Activated T-helper 17 cell treated with anti-CD3 and anti-CD28 coated beads, Interleukin-2, amount 50 U/mL, for 72 hours (primary cell): ENCODE results near the gene CD81. TPM values are rescaled to one million over a fixed set of nuclear protein-coding genes. Genes with fewer than 3 reads are reported as not detected.

Experiments used
- ATAC-seq: fragments of 150-1000 bp; cut with Tn5 transposase; replicated peaks from 2 replicates; pipeline ENCODE4 v1.10.0; 2021; ENCODE audit warnings: mild to moderate bottlenecking, moderate library complexity
- H3K27ac Mint-ChIP-seq: one replicate; pipeline ENCODE4 v1.8.0; 2022; ENCODE audit warnings: mixed read lengths
- H3K27me3 Mint-ChIP-seq: one replicate; pipeline ENCODE4 v1.8.0; 2022; ENCODE audit warnings: mixed read lengths
- H3K36me3 Mint-ChIP-seq: one replicate; pipeline ENCODE4 v1.8.0; 2022; ENCODE audit warnings: low read depth, mild to moderate bottlenecking, mixed read lengths
- H3K4me1 Mint-ChIP-seq: one replicate; pipeline ENCODE4 v1.8.0; 2022; ENCODE audit warnings: mixed read lengths
- H3K4me3 Mint-ChIP-seq: one replicate; pipeline ENCODE4 v1.8.0; 2022; ENCODE audit warnings: mild to moderate bottlenecking, mixed read lengths
- H3K9me3 Mint-ChIP-seq: one replicate; pipeline ENCODE4 v1.8.0; 2022; ENCODE audit warnings: mixed read lengths
- total RNA-seq, 2 donors: library from RNA; stranded (reverse); gene quantifications; one replicate each; pipeline ENCODE4 v1.2.3, GENCODE V29; 2022

Gene CD81
- total RNA-seq, 2 donors from 2014 or later = 147 to 170 TPM

- ATAC-seq = no peak
- H3K4me1 Mint-ChIP-seq = no peaks in the 10 kb centered on the region
- H3K27ac Mint-ChIP-seq = no peak overlapping the region
- H3K9me3 Mint-ChIP-seq = no peaks in the 10 kb centered on the region
- H3K36me3 Mint-ChIP-seq = no peaks in the 10 kb centered on the region
- H3K4me3 Mint-ChIP-seq = no peak overlapping the region
- H3K27me3 Mint-ChIP-seq = no peaks in the 10 kb centered on the region
These were observed 32.0 kb downstream of the CD81 start for GRCh38 chr11:2409126-2409525.

GRCh38 chr11:2409611-2410468 is 32.7 kb downstream of the CD81 start:
- Mint-ChIP-seq H3K27me3 (no peaks in the 10 kb centered on the region), H3K27ac (no peak overlapping the region), H3K4me1 (no peaks in the 10 kb centered on the region), H3K36me3 (no peaks in the 10 kb centered on the region), H3K4me3 (no peak overlapping the region), H3K9me3 (no peaks in the 10 kb centered on the region)
- no peak for ATAC-seq

GRCh38 chr11:2410616-2411015 is 33.5 kb downstream of the CD81 start:
- Mint-ChIP-seq H3K27me3 (no peaks in the 10 kb centered on the region), H3K9me3 (no peaks in the 10 kb centered on the region), H3K4me3 (no peak overlapping the region), H3K27ac (no peak overlapping the region), H3K4me1 (no peaks in the 10 kb centered on the region), H3K36me3 (no peaks in the 10 kb centered on the region)
- ATAC-seq = no peak

GRCh38 chr11:2411446-2412305 is 34.6 kb downstream of the CD81 start:
- H3K36me3 Mint-ChIP-seq = no peaks in the 10 kb centered on the region
- no peaks in the 10 kb centered on the region for H3K9me3 Mint-ChIP-seq
- no peak overlapping the region for H3K27ac Mint-ChIP-seq
- no peaks in the 10 kb centered on the region for H3K27me3 Mint-ChIP-seq
- ATAC-seq = no peak
- H3K4me3 Mint-ChIP-seq = no peak overlapping the region
- H3K4me1 Mint-ChIP-seq = no peaks in the 10 kb centered on the region

- H3K36me3 Mint-ChIP-seq = no peaks in the 10 kb centered on the region
- no peak overlapping the region for H3K4me3 Mint-ChIP-seq
- no peak overlapping the region for H3K27ac Mint-ChIP-seq
- H3K27me3 Mint-ChIP-seq = no peaks in the 10 kb centered on the region
- ATAC-seq = no peak
- no peaks in the 10 kb centered on the region for H3K4me1 Mint-ChIP-seq
- H3K9me3 Mint-ChIP-seq = no peaks in the 10 kb centered on the region
These were observed 35.2 kb downstream of the CD81 start for GRCh38 chr11:2412323-2412722.

GRCh38 chr11:2413742-2414579 is 36.9 kb downstream of the CD81 start:
- no peak overlapping the region for H3K4me3 Mint-ChIP-seq
- H3K36me3 Mint-ChIP-seq = no peaks in the 10 kb centered on the region
- no peaks in the 10 kb centered on the region for H3K4me1 Mint-ChIP-seq
- ATAC-seq = no peak
- no peak overlapping the region for H3K27ac Mint-ChIP-seq
- no peaks in the 10 kb centered on the region for H3K27me3 Mint-ChIP-seq
- H3K9me3 Mint-ChIP-seq = no peaks in the 10 kb centered on the region

DNA sequence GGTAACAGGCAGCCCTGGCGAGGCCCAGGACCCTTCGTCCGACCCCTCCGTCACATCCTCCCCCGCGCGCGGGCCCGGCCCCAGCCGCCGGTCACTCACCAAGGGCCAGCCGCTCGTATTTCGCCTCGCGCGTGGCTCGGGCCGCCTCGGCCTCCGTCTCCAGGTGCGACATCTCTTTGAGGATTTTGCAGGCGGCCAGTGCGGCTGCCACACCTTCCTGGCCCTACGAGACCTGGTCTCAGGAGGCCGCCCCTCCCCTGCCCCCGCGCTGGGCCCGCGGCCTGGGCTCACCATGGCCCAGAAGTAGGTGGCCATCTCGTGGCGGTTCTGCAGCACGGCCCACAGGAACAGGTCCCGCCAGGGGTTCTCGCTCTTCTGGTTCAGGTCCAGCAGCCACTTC is 37.5 kb downstream of the CD81 start:
- no peak overlapping the region for H3K4me3 Mint-ChIP-seq
- H3K27me3 Mint-ChIP-seq = no peaks in the 10 kb centered on the region
- no peaks in the 10 kb centered on the region for H3K4me1 Mint-ChIP-seq
- H3K36me3 Mint-ChIP-seq = no peaks in the 10 kb centered on the region
- ATAC-seq = no peak
- no peaks in the 10 kb centered on the region for H3K9me3 Mint-ChIP-seq
- no peak overlapping the region for H3K27ac Mint-ChIP-seq

- Mint-ChIP-seq H3K4me1 (no peaks in the 10 kb centered on the region), H3K4me3 (no peak overlapping the region), H3K36me3 (no peaks in the 10 kb centered on the region), H3K27ac (no peak overlapping the region), H3K9me3 (no peaks in the 10 kb centered on the region), H3K27me3 (no peaks in the 10 kb centered on the region)
- ATAC-seq = no peak
These were observed 38.1 kb downstream of the CD81 start for GRCh38 chr11:2415171-2415570.

- H3K9me3 Mint-ChIP-seq = no peaks in the 10 kb centered on the region
- H3K27ac Mint-ChIP-seq = no peak overlapping the region
- no peak overlapping the region for H3K4me3 Mint-ChIP-seq
- H3K4me1 Mint-ChIP-seq = no peaks in the 10 kb centered on the region
- no peak for ATAC-seq
- H3K27me3 Mint-ChIP-seq = no peaks in the 10 kb centered on the region
- no peaks in the 10 kb centered on the region for H3K36me3 Mint-ChIP-seq
These were observed 38.7 kb downstream of the CD81 start for GRCh38 chr11:2415601-2416380.

DNA sequence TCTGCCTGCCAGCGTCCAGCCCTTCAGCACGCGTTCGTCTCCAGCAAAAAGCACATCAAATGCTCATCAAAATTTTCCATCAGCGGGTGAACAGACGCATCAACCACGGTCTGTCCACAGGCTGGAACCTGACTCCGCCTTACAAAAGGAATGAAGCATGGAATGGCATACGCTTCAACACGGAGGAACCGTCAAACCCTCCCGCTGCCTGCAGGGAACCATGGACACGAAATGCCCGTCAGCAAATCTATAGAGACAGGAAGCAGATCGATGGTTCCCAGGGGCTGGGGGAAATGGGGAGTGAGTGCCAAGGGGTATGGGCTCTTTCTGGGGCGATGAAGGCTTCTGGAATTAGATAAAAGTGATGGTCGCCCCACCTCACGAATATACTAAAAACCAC is 39.7 kb downstream of the CD81 start:
- no peaks in the 10 kb centered on the region for H3K9me3 Mint-ChIP-seq
- H3K27me3 Mint-ChIP-seq = no peaks in the 10 kb centered on the region
- no peaks in the 10 kb centered on the region for H3K4me1 Mint-ChIP-seq
- H3K4me3 Mint-ChIP-seq = no peak overlapping the region
- H3K36me3 Mint-ChIP-seq = no peaks in the 10 kb centered on the region
- no peak overlapping the region for H3K27ac Mint-ChIP-seq
- no peak for ATAC-seq

GRCh38 chr11:2417856-2418692 is 41.0 kb downstream of the CD81 start:
- no peak for ATAC-seq
- H3K4me3 Mint-ChIP-seq = no peak overlapping the region
- no peaks in the 10 kb centered on the region for H3K4me1 Mint-ChIP-seq
- H3K27me3 Mint-ChIP-seq = no peaks in the 10 kb centered on the region
- no peaks in the 10 kb centered on the region for H3K36me3 Mint-ChIP-seq
- no peak overlapping the region for H3K27ac Mint-ChIP-seq
- no peaks in the 10 kb centered on the region for H3K9me3 Mint-ChIP-seq

DNA sequence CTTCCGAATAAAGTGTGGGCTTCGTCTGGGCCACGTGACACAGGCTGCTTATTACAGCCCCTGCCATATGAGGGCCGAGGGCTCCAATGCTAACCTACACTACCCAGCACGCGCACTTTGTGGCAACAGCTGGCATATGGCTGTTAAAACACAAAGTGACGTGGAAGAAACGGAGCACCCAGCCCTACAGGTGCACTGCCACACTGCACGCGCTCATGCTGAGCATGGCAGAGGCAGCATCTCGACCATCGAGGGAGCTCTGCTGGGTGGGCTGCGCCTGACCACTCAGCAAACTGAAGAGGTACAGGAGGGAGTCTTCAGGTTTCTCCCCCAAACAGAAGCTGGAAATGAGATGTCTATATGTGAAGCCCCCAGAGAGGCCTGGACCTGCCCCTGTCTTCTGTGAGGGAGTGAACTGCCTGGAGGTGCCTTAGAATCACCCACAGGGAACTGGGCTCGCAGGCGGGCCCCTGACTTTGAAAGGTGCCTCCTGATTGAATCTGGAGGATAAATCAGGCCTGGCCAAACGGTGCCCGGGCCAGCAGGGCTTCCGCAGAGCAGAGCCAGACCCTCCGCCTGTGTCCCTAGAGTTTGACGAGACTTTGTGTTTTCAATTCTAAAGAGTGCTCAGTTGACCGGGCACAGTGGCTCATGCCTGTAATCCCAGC is 41.7 kb downstream of the CD81 start:
- ATAC-seq = no peak
- no peaks in the 10 kb centered on the region for H3K4me1 Mint-ChIP-seq
- H3K27ac Mint-ChIP-seq = no peak overlapping the region
- H3K36me3 Mint-ChIP-seq = no peaks in the 10 kb centered on the region
- no peak overlapping the region for H3K4me3 Mint-ChIP-seq
- H3K27me3 Mint-ChIP-seq = no peaks in the 10 kb centered on the region
- no peaks in the 10 kb centered on the region for H3K9me3 Mint-ChIP-seq
